ENCODE measurements around the gene OSBPL5.

- no peak for TF ChIP-seq SUZ12 (IDR thresholded peaks at IDR 0.05)
- TF ChIP-seq, protein P1, sequence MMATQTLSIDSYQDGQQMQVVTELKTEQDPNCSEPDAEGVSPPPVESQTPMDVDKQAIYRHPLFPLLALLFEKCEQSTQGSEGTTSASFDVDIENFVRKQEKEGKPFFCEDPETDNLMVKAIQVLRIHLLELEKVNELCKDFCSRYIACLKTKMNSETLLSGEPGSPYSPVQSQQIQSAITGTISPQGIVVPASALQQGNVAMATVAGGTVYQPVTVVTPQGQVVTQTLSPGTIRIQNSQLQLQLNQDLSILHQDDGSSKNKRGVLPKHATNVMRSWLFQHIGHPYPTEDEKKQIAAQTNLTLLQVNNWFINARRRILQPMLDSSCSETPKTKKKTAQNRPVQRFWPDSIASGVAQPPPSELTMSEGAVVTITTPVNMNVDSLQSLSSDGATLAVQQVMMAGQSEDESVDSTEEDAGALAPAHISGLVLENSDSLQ (IDR thresholded peaks at IDR 0.05), result no peak
These were observed 49.8 kb downstream of the OSBPL5 start for GRCh38 chr11:3115321-3115720.
